NCI-H128 (cell line): Measurements from ENCODE around the gene MAS1L.

Experiments
- DNase-seq: peaks from one replicate; lab custom pipeline; 2025; ENCODE audit not compliant: unreplicated experiment; lab: John Stamatoyannopoulos, UW

The MAS1L gene

GRCh38 chr6:29510746-29511300, 23.1 kb upstream of the MAS1L start:
- no peak for DNase-seq

- no peak for DNase-seq
These were observed 22.4 kb upstream of the MAS1L start for GRCh38 chr6:29510202-29510601.

GRCh38 chr6:29509711-29510110, 22.0 kb upstream of the MAS1L start:
- DNase-seq = no peak

GRCh38 chr6:29509239-29509638, 21.5 kb upstream of the MAS1L start:
- DNase-seq = no peak

- no peak for DNase-seq
These were observed 19.6 kb upstream of the MAS1L start for GRCh38 chr6:29507319-29507718.

DNA sequence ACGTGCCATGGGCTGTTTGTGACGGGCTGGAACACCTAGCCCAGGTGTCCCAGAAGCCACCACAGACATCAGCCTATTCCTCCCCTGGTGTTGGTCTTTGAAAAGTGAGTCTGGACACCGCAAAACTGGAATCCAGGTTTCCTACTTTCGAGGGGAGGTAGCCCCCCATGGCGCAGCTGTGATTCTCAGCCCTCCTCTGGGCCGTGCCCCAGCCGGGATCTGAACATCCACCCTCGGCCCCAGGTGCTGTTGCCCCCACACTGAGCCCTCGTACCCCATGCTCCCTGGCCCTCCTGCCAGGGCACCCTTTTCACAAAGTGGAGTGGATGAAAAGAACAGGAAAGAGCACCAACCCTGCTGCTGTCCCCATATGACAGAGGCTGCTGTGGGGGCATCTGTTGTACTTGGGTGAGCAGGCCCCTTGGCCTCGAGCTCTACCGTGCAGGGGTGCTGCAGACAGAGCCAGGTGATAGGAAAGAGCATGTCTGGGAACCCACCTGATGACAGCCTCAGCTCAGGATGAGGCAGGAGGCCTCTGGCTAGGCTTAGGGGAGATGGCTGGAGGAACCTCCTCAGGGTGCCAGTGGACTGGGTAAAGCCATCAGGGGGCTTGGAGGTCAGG, 18.8 kb upstream of the MAS1L start:
- DNase-seq = no peak

GRCh38 chr6:29505808-29506207, 18.1 kb upstream of the MAS1L start:
- no peak for DNase-seq

DNA sequence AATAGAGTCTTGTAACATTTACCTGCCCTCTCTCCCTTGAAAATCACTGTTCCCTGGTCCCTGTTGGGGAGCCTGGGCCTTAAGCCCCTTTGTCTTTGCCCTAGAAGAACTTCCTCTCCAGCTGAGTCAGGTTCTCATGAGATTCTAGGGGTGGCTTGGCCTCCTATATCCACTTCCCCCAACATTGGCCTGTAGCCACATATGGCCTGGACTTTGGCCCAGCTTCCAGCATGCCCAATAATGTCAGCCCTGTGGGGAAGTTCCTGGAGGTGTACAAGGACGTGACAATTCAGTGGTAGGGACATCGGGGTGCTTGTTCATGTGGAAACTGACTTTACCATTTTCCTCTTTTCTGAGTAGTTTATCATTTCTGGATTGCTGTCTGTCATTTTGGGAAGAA, 17.2 kb upstream of the MAS1L start:
- no peak for DNase-seq

DNA sequence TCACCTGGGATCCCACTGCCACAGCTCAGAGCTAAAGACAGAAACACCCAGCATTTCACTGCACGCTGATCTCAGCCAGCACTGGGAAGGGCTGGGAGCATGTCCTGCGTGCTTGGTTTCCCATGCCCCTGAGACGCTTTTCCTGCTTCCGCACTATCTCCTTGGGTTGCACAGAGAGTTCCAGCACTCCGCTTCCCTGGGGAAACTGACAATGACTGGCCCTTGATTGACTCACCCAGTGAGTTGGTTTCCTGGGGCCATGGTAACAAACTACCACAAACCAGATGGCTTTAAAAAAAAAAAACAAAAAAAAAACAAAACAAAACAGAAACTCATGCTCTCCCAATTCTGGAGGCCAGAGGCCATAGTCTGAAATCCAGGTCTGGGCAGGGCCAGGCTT, 14.8 kb upstream of the MAS1L start:
- no peak for DNase-seq

DNA sequence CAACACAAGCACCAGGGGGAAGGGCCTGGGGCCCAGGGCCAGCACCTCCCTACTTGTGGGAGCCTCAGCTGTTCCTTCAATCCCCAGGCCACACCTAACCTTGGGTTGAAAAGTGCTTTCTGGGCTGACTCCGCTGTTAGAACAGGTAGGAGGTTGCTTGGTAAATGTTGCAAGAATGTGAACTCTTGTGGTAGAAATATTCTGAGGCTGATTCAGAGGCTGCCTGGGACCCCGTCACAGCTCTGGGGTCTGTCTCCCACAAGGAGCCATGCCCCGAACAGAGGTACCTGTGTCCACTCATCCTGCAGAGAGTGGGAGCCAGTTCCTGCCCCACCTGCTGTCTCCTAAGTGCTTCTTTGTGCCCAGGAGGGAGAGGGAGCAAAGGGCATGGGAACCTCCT, 14.4 kb upstream of the MAS1L start:
- DNase-seq = no peak

DNA sequence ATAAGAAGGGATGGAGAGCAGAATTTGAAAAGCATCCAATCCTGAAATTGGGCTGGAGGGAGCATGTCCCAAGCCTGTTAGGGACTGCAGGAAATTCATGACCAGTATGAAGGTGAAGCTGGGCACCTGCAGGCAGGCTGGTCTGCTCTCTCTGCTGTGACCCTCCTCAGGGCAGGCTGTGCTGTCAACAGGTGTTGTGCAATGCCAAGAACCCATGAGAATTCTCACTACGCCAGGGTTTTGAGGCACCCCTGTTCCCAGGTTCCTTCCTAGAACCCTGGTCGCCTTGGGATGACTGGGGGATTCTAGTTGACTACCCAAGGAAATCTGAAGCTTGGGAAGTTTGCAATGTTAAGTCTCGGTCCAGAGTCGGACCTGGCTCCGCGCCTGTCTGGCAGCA, 13.3 kb upstream of the MAS1L start:
- DNase-seq = no peak

- DNase-seq = no peak
These were observed 12.8 kb upstream of the MAS1L start for GRCh38 chr6:29500594-29500993.

GRCh38 chr6:29499704-29500103, 11.9 kb upstream of the MAS1L start:
- DNase-seq = no peak

- no peak for DNase-seq
These were observed 9.2 kb upstream of the MAS1L start for GRCh38 chr6:29496961-29497360.

DNA sequence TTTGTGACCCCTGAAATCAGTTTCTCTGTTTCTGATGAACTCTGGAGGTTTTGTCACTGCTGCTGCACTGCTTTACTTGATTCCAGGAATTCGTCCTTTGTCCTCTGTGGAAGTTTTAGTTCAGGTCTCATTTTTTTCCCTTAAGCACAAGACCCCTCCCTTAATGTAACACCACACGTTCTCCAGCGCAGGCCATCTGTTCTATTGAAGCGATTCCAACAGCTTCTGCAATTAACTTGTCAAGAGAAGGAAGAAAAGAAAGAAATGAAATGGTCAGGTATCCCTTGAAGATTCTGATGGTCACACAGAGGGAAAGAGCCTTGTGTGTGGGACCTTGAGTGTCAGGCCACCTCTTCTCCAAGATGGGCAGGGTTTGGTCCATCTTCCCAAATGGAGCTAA, 7.8 kb upstream of the MAS1L start:
- no peak for DNase-seq

DNA sequence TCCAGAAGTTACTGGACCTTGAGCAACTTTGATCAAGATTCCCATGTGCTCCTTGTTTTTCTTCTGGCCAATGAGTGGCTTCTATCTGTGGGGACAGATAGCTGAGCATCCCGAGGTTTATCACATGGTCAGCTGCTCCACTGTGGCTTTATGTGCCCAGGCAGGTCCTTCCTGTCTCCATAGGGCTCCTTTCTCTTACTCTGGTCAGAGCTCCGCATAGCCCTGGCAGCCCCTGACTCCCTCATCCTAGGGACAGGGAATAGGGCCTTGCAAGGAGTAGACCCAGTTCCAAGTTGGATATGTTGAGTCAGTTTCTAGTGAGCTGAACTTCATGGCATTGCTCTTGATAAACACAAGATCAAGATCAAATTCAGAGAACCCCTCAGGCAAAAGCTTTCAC, 6.4 kb upstream of the MAS1L start:
- DNase-seq = no peak

GRCh38 chr6:29493261-29493660, 5.5 kb upstream of the MAS1L start:
- DNase-seq = no peak

GRCh38 chr6:29491574-29491973, 3.8 kb upstream of the MAS1L start:
- DNase-seq = no peak

DNA sequence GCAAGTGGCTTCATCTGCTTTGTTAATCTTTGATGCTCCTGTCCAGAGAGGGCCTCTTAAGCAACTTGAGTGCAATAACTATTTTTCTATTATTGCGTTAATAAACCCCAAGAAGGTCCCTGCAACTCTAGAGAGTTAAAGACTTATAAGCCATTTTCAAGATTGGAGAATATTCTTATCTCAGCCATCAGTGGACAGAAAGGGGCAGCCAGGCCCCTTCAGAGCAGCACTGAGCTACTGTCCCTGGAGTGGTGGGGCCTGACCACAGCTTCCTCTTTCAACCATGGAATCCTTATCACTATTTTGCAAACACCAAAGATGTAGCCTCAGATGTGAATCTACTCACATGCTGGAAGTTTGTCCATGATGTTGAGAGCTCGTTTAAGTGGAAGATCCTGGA, 2.8 kb upstream of the MAS1L start:
- DNase-seq = no peak

GRCh38 chr6:29490055-29490454, 2.3 kb upstream of the MAS1L start:
- no peak for DNase-seq

DNA sequence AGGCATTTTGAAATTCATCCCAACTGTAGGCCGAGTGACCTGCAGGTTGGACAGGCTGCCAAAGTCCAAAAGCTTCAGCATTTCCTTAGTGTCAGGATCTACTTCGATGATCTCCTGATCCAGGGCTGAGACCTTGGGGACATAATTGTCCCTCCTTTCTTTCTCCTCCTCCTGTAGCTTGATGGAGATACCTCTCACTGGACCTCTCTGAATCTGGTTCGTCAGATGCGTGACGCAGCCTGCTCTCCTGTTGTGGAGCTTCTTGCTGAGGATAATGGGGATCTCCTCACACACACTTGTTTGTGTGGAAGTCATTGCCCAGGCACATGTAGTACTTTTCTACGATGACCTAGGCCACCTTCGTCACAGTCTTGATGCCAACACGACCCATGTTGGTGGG, 1.5 kb upstream of the MAS1L start:
- DNase-seq = no peak

DNA sequence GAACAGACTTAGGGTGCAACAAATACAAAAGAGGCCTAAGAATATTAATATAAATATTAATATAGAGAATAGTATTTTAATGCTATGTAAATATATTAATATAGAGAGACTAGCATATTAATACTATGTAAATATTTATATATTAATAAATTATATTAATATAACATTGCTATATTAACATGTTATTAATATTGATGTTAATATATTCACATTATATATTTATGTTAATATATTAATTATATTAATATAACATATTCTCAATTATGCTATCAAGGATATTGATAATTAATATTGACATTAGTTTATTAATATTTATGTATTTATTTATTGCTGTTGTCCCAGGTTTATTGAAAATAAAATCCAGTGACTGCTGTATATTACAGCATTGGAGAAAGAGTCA, 1.1 kb upstream of the MAS1L start:
- no peak for DNase-seq

DNA sequence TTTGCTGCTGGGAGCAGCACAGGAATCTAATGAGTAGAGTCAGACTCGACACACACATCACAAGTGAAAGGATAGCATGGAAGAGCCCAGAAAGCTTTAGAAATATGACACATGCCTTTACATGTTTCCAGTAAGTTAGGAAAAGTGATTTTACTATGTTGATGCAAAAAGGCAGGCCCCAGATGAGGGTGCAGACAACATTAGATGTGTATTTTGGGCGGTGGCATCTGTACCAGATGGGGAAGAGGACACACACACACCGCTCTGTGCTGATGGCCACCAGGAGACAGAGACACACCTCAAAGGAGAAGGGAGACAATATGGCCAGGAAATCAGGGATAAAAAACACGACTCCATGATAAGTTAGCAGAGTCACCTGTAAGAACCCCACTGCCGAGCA, 625 bp downstream of the MAS1L start:
- no peak for DNase-seq
